ENCODE data around the gene SIRT3.
"Not testable (repeated sequence)": the region's sequence is repeated elsewhere in the genome, so short reads cannot be mapped to it uniquely, and the experiment has no call there.

Gene SIRT3

DNA sequence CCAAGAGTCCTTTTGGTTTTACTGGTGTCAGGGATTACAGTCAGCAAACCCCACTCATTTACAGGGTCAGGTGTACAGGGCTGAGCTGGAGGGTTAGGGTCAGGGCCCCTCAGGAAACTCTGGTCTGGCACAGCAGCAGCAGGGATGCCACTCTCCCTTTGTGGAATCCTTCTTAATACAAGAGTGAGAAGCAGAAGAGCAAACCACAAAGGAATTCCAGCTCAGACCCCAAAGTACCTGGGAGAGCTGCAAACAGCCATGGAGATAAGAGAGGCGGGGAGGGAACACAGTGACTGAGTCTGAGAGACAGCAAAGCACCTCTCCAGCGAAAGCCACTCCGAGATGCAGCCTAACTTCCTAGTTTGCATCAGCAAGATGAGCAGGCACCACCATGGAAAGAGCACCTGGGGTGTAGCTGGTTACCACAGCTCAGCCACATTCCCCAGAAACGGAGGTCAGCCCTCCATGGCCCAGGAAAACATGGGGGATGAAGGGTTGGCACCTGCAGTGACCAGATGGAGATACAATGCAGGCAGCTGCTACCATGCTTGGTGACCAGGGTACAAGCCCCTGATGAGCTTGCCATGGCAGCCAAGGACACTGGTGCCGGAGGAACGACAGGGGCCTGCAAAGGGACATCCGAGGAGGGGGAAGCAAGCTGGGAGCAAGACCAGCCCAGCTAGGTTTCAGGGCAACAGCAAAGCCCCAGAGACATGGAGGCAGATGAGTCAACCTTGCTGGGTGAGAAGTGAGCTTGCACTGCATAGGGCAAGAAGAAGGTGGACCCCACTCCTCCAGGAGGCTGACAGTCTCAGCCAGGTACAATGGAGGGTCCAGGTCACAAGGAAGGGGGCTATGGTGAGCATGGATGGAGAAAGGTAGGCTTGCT is 32.8 kb downstream of the SIRT3 start:
- DNase-seq (ENCODE audit: low spot score), result no peak

DNA sequence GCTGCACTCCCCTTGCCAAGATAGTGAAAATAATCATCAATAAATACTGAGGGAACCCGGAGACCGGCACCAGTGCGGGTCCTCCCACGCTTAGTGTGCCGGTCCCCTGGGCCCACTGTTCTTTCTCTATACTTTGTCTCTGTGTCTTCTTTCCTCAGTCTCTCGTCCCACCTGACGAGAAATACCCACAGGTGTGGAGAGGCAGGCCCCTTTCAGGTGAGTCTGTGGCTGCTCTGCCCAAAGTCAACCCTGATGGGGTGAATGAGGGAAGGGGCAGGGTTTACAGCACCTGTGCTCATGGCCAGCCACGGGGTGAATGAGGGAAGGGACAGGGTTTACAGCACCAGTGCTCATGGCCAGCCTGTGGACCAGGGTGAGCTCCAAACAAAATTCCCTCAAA is 33.7 kb downstream of the SIRT3 start:
- no peak for DNase-seq (ENCODE audit: low spot score)

DNA sequence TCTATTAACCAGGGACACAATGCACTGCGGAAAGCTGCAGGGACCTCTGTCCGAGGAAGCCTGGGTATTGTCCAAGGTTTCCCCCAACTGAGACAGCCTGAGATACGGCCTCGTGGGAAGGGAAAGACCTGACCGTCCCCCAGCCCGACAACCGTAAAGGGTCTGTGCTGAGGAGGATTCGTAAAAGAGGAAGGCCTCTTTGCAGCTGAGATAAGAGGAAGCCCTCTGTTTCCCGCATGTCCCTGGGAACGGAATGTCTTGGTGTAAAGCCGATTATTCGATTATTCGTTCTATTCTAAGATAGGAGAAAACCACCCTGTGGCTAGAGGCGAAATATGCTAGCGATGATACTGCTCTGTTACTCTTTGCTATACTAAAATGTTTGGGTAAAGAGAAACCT is 34.2 kb downstream of the SIRT3 start:
- DNase-seq (ENCODE audit: low spot score), result no peak

DNA sequence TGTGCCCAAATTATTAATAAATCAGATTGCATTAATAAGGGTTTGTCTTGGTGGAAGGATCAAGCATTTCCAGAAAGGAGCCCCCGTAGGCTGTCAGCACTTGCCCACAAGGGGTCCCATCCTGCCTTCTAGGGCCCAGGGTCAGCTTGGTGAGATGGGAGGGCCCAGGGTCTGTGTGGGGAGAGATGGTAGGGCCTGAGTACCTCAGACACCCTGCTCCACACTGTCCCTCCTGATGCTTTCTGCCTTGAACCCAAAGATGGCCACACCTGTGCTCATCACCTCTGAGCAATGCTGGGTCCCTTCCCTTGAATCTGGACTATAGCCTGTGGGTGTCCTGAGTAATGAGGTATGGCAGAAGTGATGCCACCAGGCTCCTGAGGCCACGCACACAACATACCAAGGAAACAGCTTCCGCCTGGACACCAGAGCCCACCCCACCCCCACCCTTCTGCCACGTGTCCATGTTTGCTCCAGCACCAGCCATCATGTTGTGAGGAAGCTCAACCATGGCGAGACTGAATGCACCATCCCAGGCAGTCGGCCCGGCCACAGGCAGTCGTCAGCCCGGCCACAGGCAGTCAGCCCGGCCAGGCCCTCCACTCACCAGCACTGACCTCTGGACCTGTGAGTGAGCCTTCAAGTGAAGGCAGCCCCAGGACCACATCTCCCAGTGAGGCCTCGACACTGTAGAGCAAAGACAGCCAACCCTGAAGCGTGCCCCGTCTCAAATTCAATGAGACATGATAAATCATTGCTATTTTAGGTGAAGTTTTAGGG is 35.7 kb downstream of the SIRT3 start:
- no peak for DNase-seq (ENCODE audit: low spot score)

DNA sequence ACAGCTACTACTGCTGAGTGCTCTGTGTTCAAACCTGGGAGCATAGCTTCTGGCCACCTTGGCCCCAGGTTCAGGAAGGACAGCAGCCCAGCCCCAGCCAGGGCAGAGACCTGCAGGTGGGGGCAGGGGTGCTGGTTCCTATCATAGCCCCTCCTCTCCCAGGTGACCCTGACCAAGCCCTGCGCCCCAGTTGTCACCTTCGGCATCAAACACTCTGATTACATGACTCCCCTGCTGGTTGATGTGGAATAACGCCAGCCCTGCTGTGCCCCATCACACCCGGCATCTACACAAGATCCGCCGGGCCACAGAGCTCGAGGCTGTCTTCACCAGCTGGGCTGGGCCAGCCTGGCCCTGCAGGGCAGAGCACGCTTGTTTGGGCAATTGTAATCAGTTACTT is 36.4 kb downstream of the SIRT3 start:
- no peak for DNase-seq (ENCODE audit: low spot score)

DNA sequence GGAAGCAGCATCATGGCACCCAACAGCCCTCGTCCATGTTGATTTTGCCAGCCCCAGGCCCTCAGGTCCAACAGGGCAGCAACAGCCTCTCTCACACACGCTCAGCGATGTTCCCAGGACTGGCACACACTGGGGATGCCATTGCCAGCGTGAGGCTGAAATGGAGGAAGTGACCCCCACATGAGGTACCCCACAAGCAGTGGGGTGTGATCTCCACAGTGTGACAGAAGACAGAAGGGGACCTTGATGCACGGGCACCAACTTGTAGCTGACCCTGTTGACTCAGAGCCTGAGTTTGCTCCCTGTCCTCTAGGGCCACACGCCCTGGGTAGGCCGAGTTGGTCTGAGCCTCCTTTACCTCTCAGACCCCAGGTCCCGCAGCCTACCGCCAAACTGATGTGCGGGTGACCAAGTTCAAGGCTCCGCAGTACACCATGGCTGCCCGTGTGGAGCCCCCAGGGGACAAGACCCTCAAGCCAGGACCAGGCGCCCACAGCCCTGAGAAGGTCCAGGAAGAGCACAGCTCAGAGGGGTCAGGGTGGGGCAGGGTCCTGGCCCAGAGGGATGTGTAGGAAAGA is 37.0 kb downstream of the SIRT3 start:
- DNase-seq (ENCODE audit: low spot score), result no peak

DNA sequence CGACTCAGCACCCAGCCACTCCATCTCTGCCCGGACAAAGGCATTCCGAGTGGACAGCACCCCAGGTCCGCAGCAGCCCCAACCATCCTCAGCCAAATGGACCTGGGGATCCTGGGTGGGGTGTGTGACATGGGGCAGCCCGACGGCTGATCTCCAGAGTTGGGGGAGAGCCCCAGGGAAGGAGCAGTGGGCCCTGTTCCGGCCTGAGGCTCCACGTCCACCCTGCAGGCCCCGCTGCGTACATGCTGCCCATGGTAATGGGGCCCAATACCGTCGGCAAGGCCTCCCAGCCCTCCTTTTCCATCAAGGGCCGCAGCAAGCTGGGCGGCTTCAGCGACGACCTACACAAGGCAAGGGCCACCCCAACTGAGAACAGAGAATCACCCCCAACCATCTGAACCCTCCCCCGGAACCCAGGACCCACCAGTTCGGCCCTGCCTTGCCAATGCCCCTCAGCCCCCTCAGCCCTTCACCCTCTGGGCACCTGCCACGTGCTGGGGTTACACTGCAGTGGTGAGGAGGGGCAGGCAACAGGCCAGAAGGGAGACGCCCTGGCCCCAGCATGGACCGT is 37.8 kb downstream of the SIRT3 start:
- DNase-seq (ENCODE audit: low spot score), result no peak

DNA sequence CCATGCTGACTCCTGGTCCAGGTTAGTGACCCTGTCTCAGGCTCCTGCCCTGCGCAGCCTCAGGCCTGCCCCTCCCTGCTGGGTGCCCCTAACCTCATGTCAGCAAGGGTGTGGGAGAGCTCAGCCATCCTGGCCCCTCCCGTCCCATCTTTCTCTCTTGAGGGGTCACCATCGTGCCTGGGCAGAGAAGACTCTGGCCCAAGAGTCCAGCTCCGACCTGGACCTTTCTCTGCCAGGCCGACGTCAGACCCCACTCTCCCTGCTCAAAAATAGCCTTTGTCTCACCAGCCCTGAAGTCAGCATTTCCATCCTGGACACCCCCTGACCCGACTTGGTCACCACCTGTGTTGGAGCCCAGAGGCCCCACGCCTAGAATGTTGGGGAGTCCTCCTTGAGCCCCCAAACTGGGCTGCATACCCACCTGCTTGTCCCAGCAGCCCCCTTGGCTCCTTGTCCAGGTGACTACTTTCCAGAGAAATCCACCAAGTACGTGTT is 38.4 kb downstream of the SIRT3 start:
- no peak for DNase-seq (ENCODE audit: low spot score)

DNA sequence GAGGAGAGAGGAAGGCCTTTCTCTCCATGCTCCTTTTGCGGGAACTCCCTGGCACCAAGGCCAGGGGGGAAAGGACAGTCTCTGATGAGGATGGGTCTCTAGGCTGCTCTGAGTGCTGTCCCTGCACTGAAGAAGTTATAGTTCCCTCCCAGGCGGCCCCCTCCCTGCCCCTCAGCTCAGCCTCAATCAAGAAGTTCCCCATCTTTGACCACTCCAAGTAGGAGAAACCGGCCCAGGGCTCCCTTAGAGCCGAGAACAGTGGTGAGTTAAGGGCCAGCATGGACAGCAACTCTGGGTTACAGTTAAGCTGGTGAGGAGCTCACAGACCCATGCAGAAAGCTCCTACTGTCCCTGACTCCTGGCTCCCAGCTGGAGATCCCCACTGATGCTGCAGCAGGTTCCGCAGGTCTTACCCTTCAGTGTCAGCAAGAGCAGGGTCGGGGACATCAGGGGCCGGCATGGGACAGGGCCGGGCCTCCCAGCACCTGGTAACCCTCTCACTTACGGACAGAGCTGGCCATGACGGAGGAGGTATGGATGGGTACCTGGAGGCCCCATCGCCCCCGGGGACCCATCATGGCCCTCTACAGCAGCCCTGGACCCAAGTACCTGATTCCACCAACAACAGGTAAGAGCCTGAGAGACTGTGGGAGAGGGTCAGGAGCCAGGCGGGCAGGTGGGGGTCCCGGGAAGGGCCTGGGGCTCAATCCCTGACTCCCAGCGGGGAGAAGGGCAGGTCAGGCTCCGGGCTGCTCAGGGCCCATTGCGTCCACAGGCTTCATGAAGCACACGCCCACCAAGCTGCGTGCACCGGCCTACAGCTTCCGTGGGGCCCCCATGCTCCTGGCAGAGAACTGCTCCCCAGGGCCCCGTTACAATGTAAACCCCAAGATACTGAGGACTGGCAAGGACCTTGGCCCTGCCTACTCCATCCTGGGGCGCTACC is 39.1 kb downstream of the SIRT3 start:
- no peak for DNase-seq (ENCODE audit: low spot score)

DNA sequence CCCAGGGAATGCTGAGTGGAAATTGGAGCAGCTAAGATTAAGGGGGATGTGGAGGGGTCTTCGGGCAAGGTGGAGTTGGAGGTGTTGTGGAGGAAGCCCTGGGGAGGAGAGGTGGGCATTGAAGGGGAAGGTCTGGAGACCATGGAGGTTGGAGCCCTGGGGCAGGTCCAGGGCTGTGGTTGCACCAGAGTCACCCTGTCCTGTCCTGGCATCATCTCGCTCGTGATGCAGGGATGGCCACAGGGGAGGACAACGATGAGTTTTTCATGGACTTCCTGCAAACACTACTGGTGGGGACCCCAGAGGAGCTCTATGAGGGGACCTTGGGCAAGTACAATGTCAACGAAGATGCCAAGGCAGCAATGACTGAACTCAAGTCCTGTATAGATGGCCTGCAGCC is 42.7 kb downstream of the SIRT3 start:
- DNase-seq (ENCODE audit: low spot score), result not testable (repeated sequence)

DNA sequence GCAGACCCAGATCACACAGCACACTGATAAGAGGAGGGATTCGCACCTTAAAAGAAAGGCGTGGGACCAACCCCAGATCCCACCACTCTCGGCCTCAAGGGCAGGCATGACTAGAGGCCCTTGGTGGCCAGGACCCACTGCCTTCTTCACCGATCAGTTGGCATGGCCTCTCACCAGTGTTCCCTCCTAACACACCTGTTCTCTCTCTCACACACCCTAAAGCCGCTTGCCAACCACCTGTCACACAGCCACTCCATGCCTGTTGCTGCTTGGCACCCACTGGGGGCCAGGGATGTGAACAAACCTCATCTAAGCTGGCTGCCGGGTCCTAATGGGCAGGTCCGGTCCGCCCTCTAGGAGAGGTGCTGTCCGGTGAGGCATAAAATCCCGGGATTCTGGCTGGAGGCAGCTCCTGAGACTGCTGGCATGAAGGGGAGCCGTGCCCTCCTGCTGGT is 43.4 kb downstream of the SIRT3 start, which contains the start of gene SCGB1C1:
TSS of gene SCGB1C1 (plus strand) at position 405 of the 455 bp plus-strand sequence. CDS start at position 427, 22 bp downstream.
- DNase-seq (ENCODE audit: low spot score), result not testable (repeated sequence)

DNA sequence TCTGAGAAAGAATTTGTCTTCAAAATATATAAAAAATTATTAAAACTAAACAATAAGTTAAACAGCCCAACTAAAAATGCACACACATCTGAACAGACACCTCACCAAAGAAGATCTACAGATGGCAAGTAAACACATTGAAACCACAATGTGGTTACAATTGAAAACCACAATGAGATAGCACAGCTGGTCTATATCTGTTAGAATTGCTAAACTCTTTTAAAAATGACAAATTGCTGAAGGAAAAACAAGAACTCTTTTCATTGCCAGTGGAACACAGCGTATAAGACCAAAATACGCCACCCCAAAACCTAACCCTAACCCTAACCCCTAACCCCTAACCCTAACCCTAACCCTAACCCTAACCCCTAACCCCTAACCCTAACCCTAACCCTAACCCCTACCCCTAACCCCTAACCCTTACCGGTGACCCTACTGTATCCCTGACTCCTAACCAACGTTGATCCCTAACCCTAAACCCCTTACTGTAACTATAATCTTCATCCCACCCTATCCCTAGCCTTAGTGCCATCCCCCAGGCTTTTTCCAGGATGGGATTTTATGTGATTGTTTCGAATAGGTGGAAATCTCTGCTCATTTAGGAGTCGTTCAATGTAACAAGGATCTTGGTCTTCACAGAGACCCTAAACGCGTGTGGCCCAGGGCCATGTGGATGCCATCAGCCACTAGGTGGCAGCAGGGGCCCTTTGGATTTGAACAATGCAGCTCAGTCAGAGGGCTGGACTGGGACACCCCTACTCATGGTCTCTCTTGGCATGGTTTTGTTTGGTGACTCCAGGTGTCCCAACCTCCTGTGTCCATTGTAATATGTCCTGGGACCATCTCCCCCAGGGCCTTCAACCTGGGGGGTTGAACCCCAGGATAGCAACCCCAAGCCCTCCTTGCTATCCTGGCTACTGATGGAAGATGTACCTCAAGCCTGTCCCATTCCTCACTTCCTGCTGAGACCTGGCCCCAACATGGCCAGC is 44.4 kb downstream of the SIRT3 start:
- not testable (repeated sequence) for DNase-seq (ENCODE audit: low spot score)

DNA sequence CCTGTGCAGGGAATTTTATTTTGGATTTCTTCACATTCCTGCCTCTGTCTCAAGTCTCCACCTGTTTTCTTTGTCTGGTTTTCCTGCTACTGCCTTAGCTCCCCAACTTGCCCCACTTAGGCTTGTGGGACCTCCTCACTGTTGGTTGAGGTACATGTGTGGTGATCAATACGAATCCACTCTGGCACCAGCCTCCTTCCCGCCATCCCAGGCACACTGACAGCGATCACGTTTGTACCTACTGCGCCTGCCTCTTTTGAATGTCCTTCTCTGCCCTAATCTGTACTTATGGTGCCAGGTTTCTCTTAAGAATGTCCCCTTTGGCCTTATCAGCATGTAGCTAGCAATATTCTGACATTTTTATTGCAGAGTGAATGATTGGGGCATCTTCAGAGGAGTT is 45.6 kb downstream of the SIRT3 start:
- DNase-seq (ENCODE audit: low spot score), result not testable (repeated sequence)

DNA sequence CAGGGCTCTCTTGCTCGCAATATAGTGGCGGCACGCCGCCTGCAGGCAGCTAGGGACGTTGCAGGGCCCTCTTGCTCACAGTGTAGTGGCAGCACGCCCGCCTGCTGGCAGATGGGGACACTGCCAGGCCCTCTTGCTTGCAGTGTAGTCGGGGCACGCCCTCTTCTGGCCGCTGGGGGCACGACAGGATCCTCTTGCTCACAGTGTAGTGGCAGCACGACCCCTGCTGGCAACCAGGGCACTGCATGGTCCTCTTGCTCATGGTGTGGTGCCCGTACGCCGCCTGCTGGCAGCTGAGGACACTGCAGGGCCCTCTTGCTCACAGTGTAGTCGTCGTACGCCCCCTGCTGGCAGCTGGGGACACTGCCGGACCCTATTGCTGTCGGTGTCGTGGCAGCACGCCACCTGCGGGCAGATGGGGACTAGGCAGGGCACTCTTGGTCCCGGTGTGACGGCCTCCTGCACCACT is 46.3 kb downstream of the SIRT3 start:
- not testable (repeated sequence) for DNase-seq (ENCODE audit: low spot score)

DNA sequence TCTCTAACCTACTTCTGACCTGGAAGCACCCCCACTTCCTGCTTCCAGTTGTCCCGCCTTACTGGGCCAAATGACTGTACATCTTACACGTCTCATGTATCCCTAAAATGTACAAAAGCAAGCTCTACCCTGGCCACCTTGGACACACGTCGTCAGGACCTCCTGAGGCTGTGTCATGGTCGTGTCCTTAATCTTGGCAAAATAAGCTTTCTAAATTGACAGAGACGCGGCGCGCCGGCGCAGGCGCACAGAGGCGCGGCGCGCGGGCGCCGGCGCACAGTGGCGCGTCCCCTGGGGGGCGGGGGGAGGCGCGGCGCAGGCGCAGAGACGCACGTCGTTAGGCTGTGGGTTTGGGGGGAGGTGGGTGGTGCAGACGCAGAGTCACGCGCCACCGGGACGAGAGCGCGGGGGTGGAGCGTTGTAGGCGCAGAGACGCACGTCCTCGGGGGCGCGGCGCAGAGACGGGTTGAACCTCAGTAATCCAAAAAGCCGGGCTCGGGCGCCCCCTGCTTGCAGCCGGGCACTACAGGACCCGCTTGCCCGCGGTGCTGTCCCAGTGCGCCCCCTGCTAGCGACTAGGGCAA is 46.9 kb downstream of the SIRT3 start:
- DNase-seq (ENCODE audit: low spot score), result not testable (repeated sequence)

DNA sequence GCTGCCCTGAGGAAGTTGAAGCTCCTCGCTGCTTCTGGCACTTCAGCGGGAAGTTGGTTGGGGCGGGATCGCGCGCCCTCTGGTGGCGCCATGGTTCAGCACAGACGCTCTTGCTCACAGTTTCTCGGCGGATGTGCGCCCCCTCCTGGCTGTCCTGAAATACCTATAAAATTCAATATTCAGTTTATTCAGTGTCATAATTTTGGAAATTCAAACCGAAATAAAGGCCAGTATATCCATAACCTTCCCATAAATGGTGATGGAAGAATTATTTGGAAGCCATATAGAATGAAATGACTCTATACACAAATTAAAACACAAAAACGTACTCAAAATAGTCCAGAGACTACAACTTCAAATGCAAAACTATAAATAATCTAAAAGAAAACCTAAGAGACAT is 55.9 kb downstream of the SIRT3 start:
- DNase-seq (ENCODE audit: low spot score), result not testable (repeated sequence)
